COLO829 (cell line): ENCODE data around the gene GJB2.

Source experiments
- DNase-seq: peaks from one replicate; pipeline ENCODE4 v3.0.0; 2012; ENCODE audit warnings: low spot score

Gene GJB2

GRCh38 chr13:20141238-20142022 lies 51.3 kb downstream of the GJB2 start:
- DNase-seq, result no peak

GRCh38 chr13:20140487-20140886 lies 52.3 kb downstream of the GJB2 start:
- DNase-seq, result no peak

- no peak for DNase-seq
These were observed 54.9 kb downstream of the GJB2 start for GRCh38 chr13:20137875-20138274.
